NCI-H1694 (cell line): ENCODE measurements around the gene TM2D1.
"Not testable (repeated sequence)": the region's sequence is repeated elsewhere in the genome, so short reads cannot be mapped to it uniquely, and the experiment has no call there.

Experiments used
- DNase-seq: peaks from one replicate; lab custom pipeline; 2025; lab: John Stamatoyannopoulos, UW

Gene TM2D1

GRCh38 chr1:61724813-61725694 is at the start of gene TM2D1:
TM2D1 (minus strand) TSS chr1:61725141; CDS start chr1:61725120, 21 bp downstream.
- DNase-seq: peak; percentile 83

GRCh38 chr1:61770131-61770530 is 45.2 kb upstream of the TM2D1 start:
- DNase-seq: no peak

GRCh38 chr1:61757950-61758349 is 33.0 kb upstream of the TM2D1 start:
- DNase-seq: no peak

- DNase-seq: no peak
Measured at GRCh38 chr1:61756773-61757172, 31.8 kb upstream of the TM2D1 start.

- DNase-seq: no peak
Measured at GRCh38 chr1:61754545-61754944, 29.6 kb upstream of the TM2D1 start.

GRCh38 chr1:61753998-61754508 is 29.1 kb upstream of the TM2D1 start:
- DNase-seq: no peak

GRCh38 chr1:61752921-61753389 is 28.0 kb upstream of the TM2D1 start:
- no peak for DNase-seq

- no peak for DNase-seq
Measured at GRCh38 chr1:61749574-61749973, 24.6 kb upstream of the TM2D1 start.

GRCh38 chr1:61748566-61748965 is 23.6 kb upstream of the TM2D1 start:
- DNase-seq: no peak

GRCh38 chr1:61746813-61747212 is 21.9 kb upstream of the TM2D1 start:
- DNase-seq: no peak

GRCh38 chr1:61743716-61744580 is 19.0 kb upstream of the TM2D1 start:
- no peak for DNase-seq

GRCh38 chr1:61743431-61743705 is 18.4 kb upstream of the TM2D1 start:
- DNase-seq: no peak

- no peak for DNase-seq
Measured at GRCh38 chr1:61742620-61743430, 17.9 kb upstream of the TM2D1 start.

GRCh38 chr1:61741711-61742619 is 17.0 kb upstream of the TM2D1 start, which contains the start of gene PATJ:
PATJ (plus strand) TSS chr1:61742480; CDS start chr1:61762893, 20,413 bp downstream.
- DNase-seq: no peak

- DNase-seq: no peak
Measured at GRCh38 chr1:61740751-61741700, 16.1 kb upstream of the TM2D1 start.

- no peak for DNase-seq
Measured at GRCh38 chr1:61732726-61733125, 7.8 kb upstream of the TM2D1 start.

GRCh38 chr1:61730679-61731078 is 5.7 kb upstream of the TM2D1 start:
- not testable (repeated sequence) for DNase-seq

- DNase-seq: no peak
Measured at GRCh38 chr1:61727544-61727943, 2.6 kb upstream of the TM2D1 start.

- no peak for DNase-seq
Measured at GRCh38 chr1:61724506-61724812, 482 bp downstream of the TM2D1 start.
